ENCODE results near the gene RNASEH2C. TPM values are rescaled to one million over a fixed set of nuclear protein-coding genes. Genes with fewer than 3 reads are reported as not detected.
"Not testable (repeated sequence)": the region's sequence is repeated elsewhere in the genome, so short reads cannot be mapped to it uniquely, and the experiment has no call there.

Gene RNASEH2C
- polyA plus RNA-seq, 1 experiment: 33.9 TPM

- POLR2A ChIA-PET: no interaction called here
- TF ChIP-seq, protein P1, sequence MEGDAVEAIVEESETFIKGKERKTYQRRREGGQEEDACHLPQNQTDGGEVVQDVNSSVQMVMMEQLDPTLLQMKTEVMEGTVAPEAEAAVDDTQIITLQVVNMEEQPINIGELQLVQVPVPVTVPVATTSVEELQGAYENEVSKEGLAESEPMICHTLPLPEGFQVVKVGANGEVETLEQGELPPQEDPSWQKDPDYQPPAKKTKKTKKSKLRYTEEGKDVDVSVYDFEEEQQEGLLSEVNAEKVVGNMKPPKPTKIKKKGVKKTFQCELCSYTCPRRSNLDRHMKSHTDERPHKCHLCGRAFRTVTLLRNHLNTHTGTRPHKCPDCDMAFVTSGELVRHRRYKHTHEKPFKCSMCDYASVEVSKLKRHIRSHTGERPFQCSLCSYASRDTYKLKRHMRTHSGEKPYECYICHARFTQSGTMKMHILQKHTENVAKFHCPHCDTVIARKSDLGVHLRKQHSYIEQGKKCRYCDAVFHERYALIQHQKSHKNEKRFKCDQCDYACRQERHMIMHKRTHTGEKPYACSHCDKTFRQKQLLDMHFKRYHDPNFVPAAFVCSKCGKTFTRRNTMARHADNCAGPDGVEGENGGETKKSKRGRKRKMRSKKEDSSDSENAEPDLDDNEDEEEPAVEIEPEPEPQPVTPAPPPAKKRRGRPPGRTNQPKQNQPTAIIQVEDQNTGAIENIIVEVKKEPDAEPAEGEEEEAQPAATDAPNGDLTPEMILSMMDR (IDR thresholded peaks at IDR 0.05; ENCODE audit: insufficient read depth, low read depth, low read length): no peak
These were observed 22.4 kb downstream of the RNASEH2C start for GRCh38 chr11:65698205-65698604.

GRCh38 chr11:65696802-65697552 is 23.6 kb downstream of the RNASEH2C start:
- no peak for DNase-seq (ENCODE audit: low read depth)
- H3K36me3 ChIP-seq (ENCODE audit: control insufficient read depth, insufficient read depth, low read length): no peaks in the 10 kb centered on the region
- H3K4me3 ChIP-seq (ENCODE audit: low read depth, low read length): no peak overlapping the region
- TF ChIP-seq, protein P1 (IDR thresholded peaks at IDR 0.05; ENCODE audit: insufficient read depth, low read depth, low read length): no peak
- ChIA-PET POLR2A (no interaction called here), CTCF (interaction anchor here (6.5 kb wide), 1 partner anchor 9 kb away, joined by 34 read pairs; no protein-coding TSS in a partner anchor)
- H3K27me3 ChIP-seq (ENCODE audit: control insufficient read depth, insufficient read depth, low read length): peaks cover 8% of the 10 kb centered on the region

More at GRCh38 chr11:65698205-65698604, 22.4 kb downstream of the RNASEH2C start:
- Histone ChIP-seq H3K36me3 (ENCODE audit: control insufficient read depth, insufficient read depth, low read length) (no peaks in the 10 kb centered on the region), H3K27me3 (ENCODE audit: control insufficient read depth, insufficient read depth, low read length) (peaks cover 9% of the 10 kb centered on the region), H3K4me3 (ENCODE audit: low read depth, low read length) (no peak overlapping the region)
- CTCF ChIA-PET: no interaction called here
- DNase-seq (ENCODE audit: low read depth): no peak

- TF ChIP-seq, protein P1 (IDR thresholded peaks at IDR 0.05; ENCODE audit: insufficient read depth, low read depth, low read length): no peak
- Histone ChIP-seq H3K27me3 (ENCODE audit: control insufficient read depth, insufficient read depth, low read length) (peaks cover 8% of the 10 kb centered on the region), H3K4me3 (ENCODE audit: low read depth, low read length) (no peak overlapping the region), H3K36me3 (ENCODE audit: control insufficient read depth, insufficient read depth, low read length) (no peaks in the 10 kb centered on the region)
- CTCF ChIA-PET: interaction anchor here (0.6 to 6.5 kb wide), 3 partner anchors 8 to 909 kb away, joined by 3 to 34 read pairs (median 3); no protein-coding TSS in a partner anchor
- POLR2A ChIA-PET: no interaction called here
- no peak for DNase-seq (ENCODE audit: low read depth)
These were observed 24.9 kb downstream of the RNASEH2C start for GRCh38 chr11:65695459-65696241.

DNA sequence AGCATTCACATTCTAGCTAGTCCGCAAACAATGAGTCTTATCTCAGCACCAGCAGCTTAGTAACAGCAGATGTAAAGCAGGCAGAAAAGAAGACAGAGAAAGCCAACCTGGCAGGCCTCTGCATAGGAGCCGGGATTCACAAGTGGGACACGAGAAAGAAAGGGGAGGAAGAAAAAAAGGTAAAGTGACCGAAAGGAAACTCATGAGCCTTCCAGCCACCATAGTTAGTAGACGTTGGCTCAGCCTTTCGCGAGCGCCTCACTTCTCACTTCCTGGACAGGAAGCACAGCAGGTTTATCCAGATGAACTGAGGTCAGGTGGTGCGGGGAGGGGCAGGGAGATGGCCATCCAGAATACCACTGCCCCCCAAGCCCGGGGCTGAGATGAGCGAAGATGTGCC is 28.2 kb downstream of the RNASEH2C start:
- no peak overlapping the region for H3K4me3 ChIP-seq (ENCODE audit: low read depth, low read length)
- TF ChIP-seq, protein P1 (IDR thresholded peaks at IDR 0.05; ENCODE audit: insufficient read depth, low read depth, low read length): no peak
- ChIA-PET CTCF (interaction anchor here (1.3 to 6.5 kb wide), 2 partner anchors 14 to 330 kb away, joined by 4 to 34 read pairs; no protein-coding TSS in a partner anchor), POLR2A (no interaction called here)
- no peaks in the 10 kb centered on the region for H3K36me3 ChIP-seq (ENCODE audit: control insufficient read depth, insufficient read depth, low read length)
- no peak for DNase-seq (ENCODE audit: low read depth)
- peaks cover 5% of the 10 kb centered on the region for H3K27me3 ChIP-seq (ENCODE audit: control insufficient read depth, insufficient read depth, low read length)

DNA sequence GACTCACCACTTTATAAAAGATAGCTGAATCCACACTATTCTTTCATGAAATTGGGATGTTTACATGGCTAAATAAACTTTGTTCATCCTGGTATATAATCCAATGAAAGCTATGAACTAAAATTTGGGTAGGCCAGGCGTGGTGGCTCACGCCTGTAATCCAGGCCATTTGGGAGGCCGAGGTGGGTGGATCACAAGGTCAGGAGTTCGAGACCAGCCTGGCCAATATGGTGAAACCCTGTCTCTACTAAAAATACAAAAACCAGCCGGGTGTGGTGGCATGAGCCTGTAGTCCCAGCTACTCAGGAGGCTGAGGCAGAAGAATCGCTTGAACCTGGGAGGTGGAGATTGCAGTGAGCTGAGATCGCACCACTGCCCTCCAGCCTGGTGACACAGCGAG is 28.8 kb downstream of the RNASEH2C start:
- DNase-seq (ENCODE audit: low read depth); H3K27me3 ChIP-seq (ENCODE audit: control insufficient read depth, insufficient read depth, low read length); H3K36me3 ChIP-seq (ENCODE audit: control insufficient read depth, insufficient read depth, low read length); H3K4me3 ChIP-seq (ENCODE audit: low read depth, low read length); POLR2A ChIA-PET: not testable (repeated sequence)
- CTCF ChIA-PET: interaction anchor here (0.6 to 6.5 kb wide), 3 partner anchors 14 to 575 kb away, joined by 3 to 34 read pairs (median 4); no protein-coding TSS in a partner anchor

All from BJ (cell line).